ENCODE results near the gene GALNS. TPM values are rescaled to one million over a fixed set of nuclear protein-coding genes. Genes with fewer than 3 reads are reported as not detected.

The GALNS gene
- polyA plus RNA-seq, 2 of the 4 experiments (the other 2 are of a cell fraction) = 7.0 to 31.2 TPM

GRCh38 chr16:88818575-88818874 is 38.2 kb downstream of the GALNS start (continued):
- TF ChIP-seq PBX3 (IDR thresholded peaks at IDR 0.05) (no peak), CBX8 (IDR thresholded peaks at IDR 0.05) (no peak), CEBPB (IDR thresholded peaks at IDR 0.05) (no peak), JUN (IDR thresholded peaks at IDR 0.05) (no peak), HEYL (CRISPR knock-in tag; IDR thresholded peaks at IDR 0.05) (no peak), PHF8 (IDR thresholded peaks at IDR 0.05; ENCODE audit: borderline replicate concordance, low read depth) (no peak), ATOH8 (CRISPR knock-in tag; IDR thresholded peaks at IDR 0.05; ENCODE audit: low read depth) (no peak), HOXA7 (CRISPR knock-in tag; IDR thresholded peaks at IDR 0.05) (no peak), ESRRA (IDR thresholded peaks at IDR 0.05; ENCODE audit: borderline replicate concordance, low read length) (no peak)

GRCh38 chr16:88817785-88818574 is 38.8 kb downstream of the GALNS start:
- CTCF ChIA-PET = interaction anchor here (0.9 to 5.9 kb wide), 7 partner anchors 9 to 349 kb away, joined by 3 to 39 read pairs (median 5); partner anchors contain the start of genes GALNS and TRAPPC2L
- no peak for DNase-seq (ENCODE audit: low read depth in 1 of 2, low spot score in 1 of 2)
- Histone ChIP-seq H3K9me3 (no peaks in the 10 kb centered on the region), H3K4me2 (no peak overlapping the region), H3K4me3 (no peak overlapping the region), H3K27ac (no peak overlapping the region), H3K4me1 (peaks cover 2% of the 10 kb centered on the region; the same call in 2 of the 3 replicates)
- TF ChIP-seq CTCF (IDR thresholded peaks at IDR 0.05) = no peak
- TF ChIP-seq NR3C1 (IDR thresholded peaks at IDR 0.05) = no peak
- TF ChIP-seq E2F6 (IDR thresholded peaks at IDR 0.05; ENCODE audit: borderline replicate concordance, low read depth) = no peak
- no peak for TF ChIP-seq HMGXB4 (CRISPR knock-in tag; IDR thresholded peaks at IDR 0.05; ENCODE audit: borderline replicate concordance)
- no peak for TF ChIP-seq USF2 (IDR thresholded peaks at IDR 0.05)
- TF ChIP-seq RARB (CRISPR knock-in tag; IDR thresholded peaks at IDR 0.05) = no peak
- TF ChIP-seq RAD21 (conservative IDR thresholded peaks at IDR 0.05 in 1 of 2, IDR thresholded peaks at IDR 0.05 in 1 of 2) = no peak
- TF ChIP-seq POLR2A (IDR thresholded peaks at IDR 0.05; ENCODE audit: low read length) = no peak
- no peak for TF ChIP-seq RFX5 (IDR thresholded peaks at IDR 0.05)
- TF ChIP-seq BHLHE40 (IDR thresholded peaks at IDR 0.05; ENCODE audit: low read depth, low read length) = no peak
- POLR2A ChIA-PET = no interaction called here
- 83% methylated on average over 21 of the region's 40 CpGs for WGBS (ENCODE audit: missing lambda C conversion rate)
- ATAC-seq = no peak; a peak in 2 of 6 replicates
- no peak for FAIRE-seq
